A673 (cell line): Measurements from ENCODE around the gene TMEM107. TPM values are rescaled to one million over a fixed set of nuclear protein-coding genes. Genes with fewer than 3 reads are reported as not detected.

ENCODE experiments used
- BruUV-seq: library from RNA; stranded (reverse); fragments of 400-500 nt; replicated peaks from 2 replicates; lab custom pipeline; 2021; lab: Mats Ljungman, UMichigan
- CTCF ChIA-PET: fragments of 300-600 bp; sonication (Branson Sonifier 250); formaldehyde crosslinking; loops from one replicate; lab custom pipeline; 2022; ENCODE audit warnings: antibody characterized with exemption; lab: Charles Lee
- POLR2A ChIA-PET: fragments of 300-600 bp; sonication (Branson Sonifier 250); formaldehyde crosslinking; loops from one replicate; lab custom pipeline; 2022; ENCODE audit warnings: antibody characterized with exemption; ENCODE audit not compliant: low non-redundant PET; lab: Charles Lee
- DNase-seq: peaks from one replicate; pipeline ENCODE4 v3.0.0-alpha.2; 2015; ENCODE audit warnings: low spot score
- H3K27ac ChIP-seq: fragments of 200-600 bp; sonication (generic); 2 replicates; pipeline ENCODE4 v1.5.1; 2016; ENCODE audit warnings: mixed run types, low read depth, mild to moderate bottlenecking, mixed read lengths, antibody characterized with exemption, low read length; ENCODE audit not compliant: poor library complexity, severe bottlenecking
- H3K27me3 ChIP-seq: fragments of 200-600 bp; sonication (generic); replicated peaks from 2 replicates; pipeline ENCODE4 v1.6.1; 2017; ENCODE audit warnings: mixed run types, low read depth, mild to moderate bottlenecking, mixed read lengths, antibody characterized with exemption, low read length; ENCODE audit not compliant: insufficient read depth, poor library complexity
- H3K36me3 ChIP-seq: fragments of 200-600 bp; sonication (generic); 2 replicates; pipeline ENCODE4 v1.6.1; 2016; ENCODE audit warnings: mixed run types, mild to moderate bottlenecking, mixed read lengths, antibody characterized with exemption, low read length; ENCODE audit not compliant: insufficient read depth, poor library complexity, severe bottlenecking
- H3K4me1 ChIP-seq: fragments of 200-600 bp; sonication (generic); 2 replicates; pipeline ENCODE4 v1.6.1; 2017; ENCODE audit warnings: mixed run types, mild to moderate bottlenecking, mixed read lengths, antibody characterized with exemption, low read length; ENCODE audit not compliant: insufficient read depth, poor library complexity, severe bottlenecking
- H3K4me3 ChIP-seq: fragments of 200-600 bp; sonication (generic); 2 replicates; pipeline ENCODE4 v1.5.1; 2016; ENCODE audit warnings: low read depth, mixed run types, mild to moderate bottlenecking, mixed read lengths, low read length; ENCODE audit not compliant: poor library complexity, severe bottlenecking
- H3K9me3 ChIP-seq: fragments of 200-600 bp; sonication (generic); 2 replicates; pipeline ENCODE4 v1.6.1; 2016; ENCODE audit warnings: mixed run types, low read depth, mild to moderate bottlenecking, mixed read lengths, antibody characterized with exemption, low read length; ENCODE audit not compliant: poor library complexity, severe bottlenecking
- CTCF ChIP-seq: fragments of 300-800, 200-600 bp; sonication (generic); conservative IDR thresholded peaks from 2 replicates; pipeline ENCODE4 v1.5.1; 2017; ENCODE audit warnings: low read depth, mild to moderate bottlenecking, antibody characterized with exemption, low read length, moderate library complexity, mixed read lengths
- EZH2 ChIP-seq: fragments of 200-600 bp; sonication (generic); IDR thresholded peaks from 2 replicates; pipeline ENCODE4 v1.6.1; 2017; ENCODE audit warnings: borderline replicate concordance, low read depth, mild to moderate bottlenecking, mixed read lengths, antibody characterized with exemption, low read length; ENCODE audit not compliant: poor library complexity, severe bottlenecking
- intact Hi-C: fragments of 100-400 bp; cut with micrococcal nuclease; formaldehyde crosslinking; loops from one replicate; pipeline ENCODE4 v1.10.0; 2022; ENCODE audit not compliant: unreplicated experiment
- total RNA-seq: library from RNA; stranded (reverse); gene quantifications from 2 replicates; pipeline ENCODE4 v1.2.3, GENCODE V29; 2021

Gene TMEM107
- total RNA-seq, 1 experiment from 2014 or later: 19.4 TPM

GRCh38 chr17:8212312-8213180, 36.4 kb upstream of the TMEM107 start:
- POLR2A ChIA-PET: no interaction called here
- no peak for DNase-seq
- no peaks in the 10 kb centered on the region for H3K9me3 ChIP-seq
- TF ChIP-seq EZH2 (no peak), CTCF (no peak)
- H3K4me1 ChIP-seq: peaks cover 9% of the 10 kb centered on the region
- peaks cover 6% of the 10 kb centered on the region for H3K36me3 ChIP-seq
- no peak overlapping the region for H3K27ac ChIP-seq
- no peak overlapping the region for H3K4me3 ChIP-seq
- H3K27me3 ChIP-seq: no peaks in the 10 kb centered on the region
- CTCF ChIA-PET: interaction anchor here (1.2 kb wide), 1 partner anchor 112 kb away, joined by 4 read pairs; no protein-coding TSS in a partner anchor
- intact Hi-C loops: no loop called here
- no TSS peak for BruUV-seq

- H3K27ac ChIP-seq: peak overlapping the region; percentile 94
- POLR2A ChIA-PET: interaction anchor here (0.6 to 1.0 kb wide), 4 partner anchors 14 to 20 kb away, joined by 4 to 9 read pairs (median 6); no protein-coding TSS in a partner anchor
- peak overlapping the region; percentile 82 for H3K4me3 ChIP-seq
- intact Hi-C loops: loop anchor here (1.0 kb wide), 2 partner anchors 9 to 24 kb away; no protein-coding TSS in a partner anchor
- no peaks in the 10 kb centered on the region for H3K9me3 ChIP-seq
- peaks cover 11% of the 10 kb centered on the region for H3K4me1 ChIP-seq
- no peaks in the 10 kb centered on the region for H3K27me3 ChIP-seq
- H3K36me3 ChIP-seq: peaks cover 22% of the 10 kb centered on the region
- CTCF ChIA-PET: interaction anchor here (0.7 to 1.2 kb wide), 2 partner anchors 11 to 50 kb away, joined by 3 to 4 read pairs; no protein-coding TSS in a partner anchor
- TSS peak; percentile 97 for BruUV-seq
- TF ChIP-seq CTCF (no peak), EZH2 (no peak)
- no peak for DNase-seq
These were observed 34.7 kb upstream of the TMEM107 start for GRCh38 chr17:8210761-8211458.

GRCh38 chr17:8209907-8210760, 34.0 kb upstream of the TMEM107 start, which contains the start of gene AURKB:
AURKB (minus strand) TSS chr17:8210575; CDS start chr17:8210224, 351 bp downstream.
- no peaks in the 10 kb centered on the region for H3K9me3 ChIP-seq
- peak; percentile 99 for DNase-seq
- ChIA-PET POLR2A (interaction anchor here (0.5 to 1.0 kb wide), 6 partner anchors 8 to 32 kb away, joined by 4 to 9 read pairs (median 5); no protein-coding TSS in a partner anchor), CTCF (interaction anchor here (0.6 to 1.2 kb wide), 3 partner anchors 11 to 49 kb away, joined by 3 to 5 read pairs (median 4); no protein-coding TSS in a partner anchor)
- intact Hi-C loops: loop anchor here (1.0 kb wide), 2 partner anchors 10 to 23 kb away; no protein-coding TSS in a partner anchor
- no peak for TF ChIP-seq CTCF
- TF ChIP-seq EZH2: no peak
- TSS peak; percentile 87 for BruUV-seq
- peak within 1 kb of the TSS; percentile 94 for H3K27ac ChIP-seq
- peaks cover 30% of the 10 kb centered on the region for H3K36me3 ChIP-seq
- H3K27me3 ChIP-seq: no peaks in the 10 kb centered on the region
- H3K4me1 ChIP-seq: peaks cover 11% of the 10 kb centered on the region
- H3K4me3 ChIP-seq: peak within 1 kb of the TSS; percentile 82
